Esophagus squamous epithelium (tissue), 4 donors: ENCODE measurements around the gene ADH6.

ENCODE experiments used
- CTCF ChIP-seq, 6 experiments: fragments of 450-650 bp in 4 of 6; fragments of 200-600 bp in 2 of 6; sonication (generic) in 2 of 6; IDR thresholded peaks; one replicate each; pipeline ENCODE4 v1.5.1; 2016 to 2019; ENCODE audit warnings: antibody characterized with exemption in 6 of 6, mild to moderate bottlenecking in 4 of 6, moderate library complexity in 4 of 6
- POLR2A ChIP-seq, 4 donors: fragments of 450-650 bp; IDR thresholded peaks; one replicate each; pipeline ENCODE4 v1.6.1; 2017; ENCODE audit warnings: antibody characterized with exemption in 4 of 4, mild to moderate bottlenecking in 4 of 4, moderate library complexity in 3 of 4

GRCh38 chr4:99264927-99265326 lies 45.9 kb upstream of the ADH6 start:
- TF ChIP-seq CTCF (IDR thresholded peaks at IDR 0.05) (no peak), POLR2A (IDR thresholded peaks at IDR 0.05) (no peak)
